Bronchial epithelial cell (primary cell): ENCODE measurements around the gene DKK3. TPM values are rescaled to one million over a fixed set of nuclear protein-coding genes. Genes with fewer than 3 reads are reported as not detected.

Experiments
- DNase-seq: peaks from one replicate; pipeline ENCODE4 v3.0.0-alpha.2; 2010; ENCODE audit warnings: low read depth
- FAIRE-seq: peaks from 2 replicates; lab custom pipeline; 2011; peaks lifted over from hg19 to GRCh38; lab: Jason Lieb, UNC
- H3K27me3 ChIP-seq: 2 replicates; pipeline ENCODE4 v1.5.1; 2011; ENCODE audit warnings: low read length; ENCODE audit not compliant: control insufficient read depth, insufficient read depth
- H3K36me3 ChIP-seq: 2 replicates; pipeline ENCODE4 v1.5.1; 2011; ENCODE audit warnings: low read length; ENCODE audit not compliant: control insufficient read depth, insufficient read depth
- H3K4me3 ChIP-seq: 2 replicates; pipeline ENCODE4 v1.5.1; 2011; ENCODE audit warnings: mild to moderate bottlenecking, low read depth, low read length, control low read depth
- total RNA-seq: library from RNA; depleted of rRNA; stranded (reverse); fragments of >200 nt; gene quantifications from 2 replicates; pipeline ENCODE4 v1.2.1, GENCODE V29; 2014
- TF ChIP-seq, protein P1 (sequence below): IDR thresholded peaks from 2 replicates; pipeline ENCODE4 v1.5.1; 2011; ENCODE audit warnings: mild to moderate bottlenecking, moderate library complexity, low read length, control low read depth, inconsistent platforms; ENCODE audit not compliant: insufficient read depth, severe bottlenecking

Gene DKK3
- total RNA-seq, 1 donor from 2014 or later = 72.4 TPM

DNA sequence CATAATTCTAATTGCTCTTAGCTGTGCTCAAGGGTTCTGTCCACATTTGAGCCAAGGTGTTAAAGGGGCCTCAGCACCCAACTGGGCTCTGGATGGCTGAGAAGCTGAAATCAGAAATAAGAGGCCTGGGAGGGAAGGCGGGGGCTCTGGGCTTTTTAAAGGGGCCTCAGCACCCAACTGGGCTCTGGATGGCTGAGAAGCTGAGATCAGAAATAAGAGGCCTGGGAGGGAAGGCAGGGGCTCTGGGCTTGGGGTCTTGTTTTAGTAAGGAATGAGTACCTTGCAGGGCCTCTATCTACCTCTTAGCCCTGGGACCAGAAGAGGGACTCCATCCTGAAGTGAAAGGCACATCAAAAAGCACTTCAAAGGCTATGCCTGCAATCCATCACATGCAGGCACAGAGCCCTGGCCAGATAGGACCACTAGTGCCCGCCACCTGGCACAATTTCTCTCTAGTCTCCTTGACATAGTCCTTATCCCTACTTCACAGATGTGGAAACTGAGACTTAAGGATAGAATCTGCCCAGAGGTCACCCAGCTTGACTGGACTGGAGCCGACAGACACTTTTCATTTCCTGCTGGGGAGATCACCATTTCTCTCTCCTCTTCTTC, 35.6 kb downstream of the DKK3 start:
- TF ChIP-seq, protein P1, sequence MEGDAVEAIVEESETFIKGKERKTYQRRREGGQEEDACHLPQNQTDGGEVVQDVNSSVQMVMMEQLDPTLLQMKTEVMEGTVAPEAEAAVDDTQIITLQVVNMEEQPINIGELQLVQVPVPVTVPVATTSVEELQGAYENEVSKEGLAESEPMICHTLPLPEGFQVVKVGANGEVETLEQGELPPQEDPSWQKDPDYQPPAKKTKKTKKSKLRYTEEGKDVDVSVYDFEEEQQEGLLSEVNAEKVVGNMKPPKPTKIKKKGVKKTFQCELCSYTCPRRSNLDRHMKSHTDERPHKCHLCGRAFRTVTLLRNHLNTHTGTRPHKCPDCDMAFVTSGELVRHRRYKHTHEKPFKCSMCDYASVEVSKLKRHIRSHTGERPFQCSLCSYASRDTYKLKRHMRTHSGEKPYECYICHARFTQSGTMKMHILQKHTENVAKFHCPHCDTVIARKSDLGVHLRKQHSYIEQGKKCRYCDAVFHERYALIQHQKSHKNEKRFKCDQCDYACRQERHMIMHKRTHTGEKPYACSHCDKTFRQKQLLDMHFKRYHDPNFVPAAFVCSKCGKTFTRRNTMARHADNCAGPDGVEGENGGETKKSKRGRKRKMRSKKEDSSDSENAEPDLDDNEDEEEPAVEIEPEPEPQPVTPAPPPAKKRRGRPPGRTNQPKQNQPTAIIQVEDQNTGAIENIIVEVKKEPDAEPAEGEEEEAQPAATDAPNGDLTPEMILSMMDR = no peak
- DNase-seq = no peak
- Histone ChIP-seq H3K4me3 (no peak overlapping the region), H3K36me3 (peaks cover 2% of the 10 kb centered on the region), H3K27me3 (no peaks in the 10 kb centered on the region)
- no peak for FAIRE-seq

DNA sequence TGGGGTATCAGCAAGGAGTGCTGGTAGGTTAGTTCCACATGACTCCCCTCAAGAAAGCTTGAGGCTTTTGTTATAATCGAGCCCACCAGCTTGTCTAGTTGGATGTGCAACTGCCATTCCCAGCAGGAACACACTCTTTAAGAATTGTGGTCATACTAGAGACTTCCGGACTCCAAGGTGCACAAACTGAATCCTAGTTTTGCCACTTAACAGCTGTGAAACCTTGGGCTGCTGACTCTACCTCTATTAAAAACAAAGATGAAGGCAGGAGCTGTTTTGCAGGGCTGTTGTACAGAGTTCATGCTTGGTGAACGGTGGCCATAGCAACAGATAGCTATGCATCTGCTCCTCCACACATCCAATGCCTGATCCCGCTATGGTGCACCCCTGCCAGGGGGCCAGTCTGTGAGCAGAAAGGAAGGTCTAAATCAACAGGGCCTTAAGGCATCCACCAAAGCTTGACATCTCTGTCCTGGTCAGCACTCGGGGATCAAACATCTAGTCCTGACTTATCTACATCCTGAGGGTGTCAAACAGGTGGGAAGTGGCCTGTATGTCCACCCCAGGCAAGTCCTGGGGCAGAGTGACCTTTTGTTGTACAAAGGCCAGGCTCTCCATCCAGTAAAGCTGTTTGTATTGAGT, 36.4 kb downstream of the DKK3 start:
- no peak for DNase-seq
- Histone ChIP-seq H3K36me3 (peaks cover 2% of the 10 kb centered on the region), H3K4me3 (no peak overlapping the region), H3K27me3 (no peaks in the 10 kb centered on the region)
- FAIRE-seq = no peak
- TF ChIP-seq, protein P1 = no peak

DNA sequence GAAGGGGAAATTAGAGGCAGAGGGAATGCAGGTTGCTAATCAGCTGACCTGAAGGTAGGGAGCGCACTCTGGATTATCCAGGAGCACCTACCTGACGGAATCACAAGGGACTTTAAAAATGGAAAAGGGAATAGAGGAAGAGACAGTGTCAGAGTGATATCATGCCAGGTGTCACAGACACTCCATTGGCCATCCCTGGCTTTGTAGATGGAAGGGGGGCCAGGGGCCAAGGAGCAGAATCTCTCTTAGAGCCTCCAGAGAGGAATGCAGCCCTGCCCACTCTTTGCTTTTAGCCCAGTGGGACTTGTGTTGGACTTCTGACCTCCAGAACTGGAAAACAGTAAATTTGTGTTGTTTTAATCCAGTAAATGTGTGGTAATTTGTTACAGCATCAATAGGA, 37.9 kb downstream of the DKK3 start:
- peaks cover 5% of the 10 kb centered on the region for H3K36me3 ChIP-seq
- TF ChIP-seq, protein P1 = no peak
- no peak for DNase-seq
- no peak for FAIRE-seq
- no peaks in the 10 kb centered on the region for H3K27me3 ChIP-seq
- no peak overlapping the region for H3K4me3 ChIP-seq

DNA sequence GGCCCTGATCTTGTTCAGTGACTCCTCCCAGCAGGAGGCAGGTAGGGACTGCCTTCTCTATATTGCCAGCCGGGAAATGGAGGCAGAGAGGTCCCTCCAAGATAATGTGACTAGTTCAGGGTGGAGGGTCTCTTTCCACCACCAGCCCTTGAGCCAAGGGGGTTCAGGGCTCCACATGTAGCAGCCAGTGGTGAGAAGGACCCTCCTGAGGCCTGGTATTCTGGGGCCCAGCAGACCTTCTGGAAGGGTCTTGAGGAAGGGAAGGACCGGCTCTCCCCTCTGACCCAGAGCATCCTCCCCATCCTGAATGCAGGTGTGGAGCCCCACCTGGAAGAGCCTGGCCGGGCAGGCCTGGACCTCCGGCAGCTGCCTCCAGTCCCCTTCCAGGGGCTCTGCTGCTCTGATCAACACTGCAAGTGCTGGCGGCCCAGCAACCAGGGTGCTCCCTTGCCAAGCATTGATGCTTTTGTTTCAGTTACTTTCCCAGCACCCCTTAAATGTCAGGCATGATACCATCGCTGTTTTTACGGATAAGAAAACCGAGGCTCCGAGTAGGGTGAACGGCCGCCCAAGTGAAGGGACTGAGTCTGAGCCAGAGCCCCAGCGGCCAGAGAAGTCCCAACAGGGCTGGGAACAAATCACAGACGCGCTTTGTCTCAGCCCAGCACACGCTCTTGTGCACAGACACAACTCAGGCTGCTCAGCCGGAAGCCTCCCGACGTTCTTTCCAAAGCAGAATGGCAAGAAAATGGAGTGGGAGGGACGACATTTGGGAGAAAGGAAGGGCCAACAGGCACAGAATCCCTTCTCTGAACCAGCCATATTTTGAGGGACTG, 38.8 kb downstream of the DKK3 start:
- DNase-seq (no peak), FAIRE-seq (no peak)
- no peak overlapping the region for H3K4me3 ChIP-seq
- H3K36me3 ChIP-seq = peaks cover 5% of the 10 kb centered on the region
- TF ChIP-seq, protein P1 = no peak
- H3K27me3 ChIP-seq = no peaks in the 10 kb centered on the region

DNA sequence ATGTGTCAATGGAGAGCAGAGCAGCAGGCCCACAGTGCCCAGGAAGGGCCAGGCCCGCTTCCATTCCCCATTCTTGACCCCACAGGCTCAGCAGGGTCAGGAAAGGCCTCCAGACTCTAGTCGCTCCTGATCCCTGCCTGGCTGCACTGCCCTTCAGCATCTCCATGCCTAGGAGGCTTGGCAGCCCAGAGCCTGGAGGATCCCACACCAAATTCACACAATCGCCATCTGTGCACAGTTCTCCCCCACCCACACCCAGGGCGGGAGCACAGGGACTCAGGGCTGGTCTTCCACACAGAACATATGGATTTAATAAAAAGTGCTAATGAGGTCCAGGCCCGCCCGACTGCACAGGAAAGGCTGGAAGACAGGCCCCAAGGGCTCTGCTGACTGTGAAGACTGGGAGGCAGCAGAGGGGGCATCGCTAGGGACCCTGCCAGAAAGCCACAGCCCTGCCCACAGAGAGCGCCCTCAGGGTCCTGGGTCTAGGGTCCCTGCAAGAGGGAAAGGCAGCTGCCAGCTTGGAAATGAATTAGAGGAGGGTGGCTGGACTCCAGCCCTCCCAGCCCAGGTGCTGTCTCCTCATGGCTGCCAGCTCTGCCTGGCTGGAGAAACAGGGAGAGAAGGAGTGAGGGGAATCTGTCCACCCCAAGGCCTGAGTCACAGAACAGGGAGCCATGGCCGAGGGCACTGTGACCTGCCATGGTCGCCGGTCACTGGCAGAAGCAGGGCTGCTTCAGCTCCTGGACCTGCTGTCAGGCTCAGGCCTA, 39.7 kb downstream of the DKK3 start:
- DNase-seq = no peak
- Histone ChIP-seq H3K4me3 (no peak overlapping the region), H3K36me3 (peaks cover 5% of the 10 kb centered on the region), H3K27me3 (no peaks in the 10 kb centered on the region)
- TF ChIP-seq, protein P1 = no peak
- FAIRE-seq = no peak
